ENCODE results near the gene EYS.

EYS gene

DNA sequence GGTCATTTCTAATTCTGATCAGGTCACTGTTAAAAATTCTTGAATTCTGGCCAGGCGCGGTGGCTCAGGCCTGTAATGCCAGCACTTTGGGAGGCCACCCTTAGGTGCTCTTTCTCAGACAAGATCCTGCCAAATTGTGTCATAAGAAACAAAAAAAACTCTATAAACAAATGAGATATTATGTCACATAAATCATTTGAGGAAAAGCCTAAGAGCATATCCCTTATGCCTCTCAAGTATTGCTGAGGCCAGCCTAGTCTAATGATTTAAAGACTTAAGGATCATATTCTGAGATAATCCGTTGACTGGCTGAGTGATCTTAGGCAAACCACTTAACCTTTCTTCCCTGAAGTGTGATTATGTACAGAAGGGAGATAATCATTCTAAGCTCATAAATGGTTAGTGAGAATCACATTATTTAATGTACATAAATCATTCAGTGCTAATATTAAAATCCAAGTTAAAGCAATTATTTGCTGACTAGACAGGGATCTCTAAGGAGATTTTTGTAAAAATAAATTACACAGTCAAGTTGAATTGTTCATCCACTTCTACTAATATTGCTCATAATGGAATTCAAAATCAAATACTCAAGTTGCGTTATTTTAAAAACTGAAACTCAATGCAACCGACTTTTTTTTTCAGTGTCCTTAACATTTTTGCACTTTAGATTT is 1706.1 kb downstream of the EYS start:
- ChIA-PET CTCF (interaction anchor here (0.7 to 1.0 kb wide), 2 partner anchors 17 to 329 kb away, joined by 3 read pairs; no protein-coding TSS in a partner anchor), POLR2A (no interaction called here)
- no peak for DNase-seq (ENCODE audit: extremely low spot score)
- TF ChIP-seq CTCF (IDR thresholded peaks at IDR 0.05; ENCODE audit: control extremely low read depth, extremely low read depth, low read depth, missing control alignments) = no peak

GRCh38 chr6:63999613-64000012 is 1707.4 kb downstream of the EYS start:
- CTCF ChIA-PET = no interaction called here
- no peak for DNase-seq (ENCODE audit: extremely low spot score)
- TF ChIP-seq CTCF (IDR thresholded peaks at IDR 0.05; ENCODE audit: control extremely low read depth, extremely low read depth, low read depth, missing control alignments) = no peak
- POLR2A ChIA-PET = no interaction called here

DNA sequence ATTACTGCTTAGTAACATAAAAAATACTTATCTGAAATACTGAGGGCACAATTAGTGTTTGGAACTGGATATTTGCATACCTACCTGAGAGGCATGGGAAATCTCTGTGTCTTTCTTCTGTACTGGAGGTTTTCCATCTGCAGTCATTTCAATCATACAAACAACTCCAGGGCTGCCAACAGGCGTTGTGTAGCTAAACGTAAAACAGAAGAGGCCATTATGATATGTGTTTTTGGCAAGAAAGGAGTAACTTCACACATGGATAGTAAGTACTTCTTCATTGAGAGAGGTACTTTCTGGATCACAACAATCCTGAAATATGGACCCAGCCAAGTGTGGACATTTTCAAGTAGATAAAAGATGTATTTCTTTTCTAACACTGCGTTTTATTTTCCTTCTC is 1708.0 kb downstream of the EYS start:
- no peak for DNase-seq (ENCODE audit: extremely low spot score)
- POLR2A ChIA-PET = no interaction called here
- no peak for TF ChIP-seq CTCF (IDR thresholded peaks at IDR 0.05; ENCODE audit: control extremely low read depth, extremely low read depth, low read depth, missing control alignments)
- CTCF ChIA-PET = no interaction called here

- ChIA-PET CTCF (interaction anchor here (1.3 kb wide), 1 partner anchor 21 kb away, joined by 3 read pairs; no protein-coding TSS in a partner anchor), POLR2A (no interaction called here)
- DNase-seq (ENCODE audit: extremely low spot score) = no peak
- TF ChIP-seq CTCF (IDR thresholded peaks at IDR 0.05; ENCODE audit: control extremely low read depth, extremely low read depth, low read depth, missing control alignments) = no peak
Measured at GRCh38 chr6:63997734-63998133, 1709.3 kb downstream of the EYS start.

GRCh38 chr6:63997221-63997620 is 1709.8 kb downstream of the EYS start:
- POLR2A ChIA-PET = no interaction called here

DNA sequence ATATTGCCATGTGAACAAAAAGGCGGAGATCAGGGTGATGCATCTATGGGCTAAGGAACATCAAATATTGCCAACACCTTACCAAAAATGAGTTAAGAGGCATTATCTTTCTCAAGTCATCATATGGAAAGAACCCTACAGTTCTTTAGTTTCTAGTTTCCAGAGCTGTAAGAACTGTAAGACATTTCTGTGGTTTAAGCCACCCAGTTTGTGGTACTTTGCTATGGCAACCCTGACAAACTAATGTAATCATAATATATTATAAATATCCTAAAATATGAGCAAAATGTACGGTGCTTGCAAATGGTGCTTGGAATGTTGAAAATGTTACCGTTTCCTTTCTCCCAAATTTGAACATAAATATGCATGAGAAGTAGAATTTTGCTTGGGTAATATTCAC is 1721.8 kb downstream of the EYS start:
- TF ChIP-seq CTCF (IDR thresholded peaks at IDR 0.05; ENCODE audit: control extremely low read depth, extremely low read depth, low read depth, missing control alignments) = no peak
- POLR2A ChIA-PET = no interaction called here
- CTCF ChIA-PET = interaction anchor here (1.9 kb wide), 1 partner anchor 17 kb away, joined by 4 read pairs; no protein-coding TSS in a partner anchor
- no peak for DNase-seq (ENCODE audit: extremely low spot score)

More at GRCh38 chr6:63997221-63997620, 1709.8 kb downstream of the EYS start:
- CTCF ChIA-PET = interaction anchor here (1.3 kb wide), 1 partner anchor 20 kb away, joined by 3 read pairs; no protein-coding TSS in a partner anchor
- DNase-seq (ENCODE audit: extremely low spot score) = no peak
- TF ChIP-seq CTCF (IDR thresholded peaks at IDR 0.05; ENCODE audit: control extremely low read depth, extremely low read depth, low read depth, missing control alignments) = no peak

All from GM10248 (cell line).